HG03066 (cell line): ENCODE measurements around the gene GAS7.
A peak's percentile ranks its signal among the peaks of the same experiment; 100 is the strongest.

Source experiments
- ATAC-seq: cut with Tn5 transposase; IDR thresholded peaks from one replicate; pipeline ENCODE4 v1.9.1; 2021; ENCODE audit warnings: low read depth; ENCODE audit not compliant: unreplicated experiment

The GAS7 gene

GRCh38 chr17:10082795-10083194 lies 115.6 kb downstream of the GAS7 start:
- ATAC-seq = no peak

DNA sequence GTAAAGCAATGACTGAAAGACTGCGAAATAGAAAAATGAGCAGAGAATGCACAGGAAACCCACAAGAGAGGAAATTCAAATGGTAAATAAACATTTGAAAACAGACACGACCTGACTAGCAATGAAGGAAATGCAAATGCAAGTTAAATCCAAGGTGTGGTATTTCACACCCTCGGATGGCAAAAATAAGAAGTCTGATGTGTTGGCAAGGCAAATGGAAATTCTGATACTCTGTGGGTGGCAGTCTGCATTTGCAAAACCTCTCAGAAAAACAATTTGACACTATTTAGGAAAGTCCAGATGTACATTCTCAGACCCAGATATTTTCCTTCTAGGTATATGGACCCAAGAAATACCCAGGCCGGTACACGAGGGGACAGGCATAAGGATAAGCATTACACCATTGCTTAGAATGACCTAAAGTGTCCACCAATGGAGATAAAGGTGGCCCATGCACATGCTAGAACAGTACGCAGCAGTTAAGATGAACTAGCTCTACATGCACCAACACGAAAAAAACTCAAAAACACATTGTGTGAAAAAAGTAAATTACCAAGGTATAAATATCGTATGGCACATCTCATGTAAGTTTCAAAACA lies 116.7 kb downstream of the GAS7 start:
- no peak for ATAC-seq

GRCh38 chr17:10077561-10078299 lies 120.7 kb downstream of the GAS7 start:
- ATAC-seq = no peak

DNA sequence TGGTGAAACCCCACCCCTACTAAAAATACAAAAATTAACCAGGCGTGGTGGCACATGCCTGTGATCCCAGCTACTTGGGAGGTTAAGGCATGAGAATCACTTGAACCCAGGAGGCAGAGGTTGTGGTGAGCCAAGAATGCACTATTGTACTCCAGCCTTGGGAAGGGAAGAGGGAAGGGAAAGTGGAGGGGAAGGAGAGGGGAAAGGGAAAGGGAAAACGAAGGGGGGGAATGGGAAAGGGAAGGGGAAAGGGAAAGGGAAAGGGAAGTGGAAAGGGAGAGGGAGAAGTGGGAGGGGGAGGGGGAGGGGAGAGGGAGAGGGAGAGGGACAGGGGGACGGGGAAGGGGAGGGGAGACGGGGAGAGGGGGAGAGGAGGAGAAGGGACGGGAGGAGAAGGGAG lies 122.5 kb downstream of the GAS7 start:
- ATAC-seq = no peak

DNA sequence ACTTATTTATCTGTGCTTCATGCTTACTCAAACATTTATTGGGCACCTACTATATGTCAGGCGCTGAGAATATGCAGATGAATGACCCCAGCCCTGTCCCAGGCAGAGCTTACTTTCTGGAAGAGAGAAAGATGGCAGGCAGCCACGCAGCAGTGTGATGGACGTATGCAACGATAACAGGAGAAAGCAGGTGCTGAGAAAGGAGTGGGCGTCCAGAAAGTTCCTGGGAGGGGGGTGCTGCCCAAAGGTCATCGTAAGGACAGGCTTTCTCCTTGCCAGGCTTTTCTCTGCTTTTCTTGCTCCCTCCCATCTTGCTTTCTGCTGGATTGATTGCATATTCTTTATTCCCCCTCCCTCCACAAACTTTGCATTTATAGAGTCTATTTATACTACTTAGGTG lies 124.5 kb downstream of the GAS7 start:
- no peak for ATAC-seq

DNA sequence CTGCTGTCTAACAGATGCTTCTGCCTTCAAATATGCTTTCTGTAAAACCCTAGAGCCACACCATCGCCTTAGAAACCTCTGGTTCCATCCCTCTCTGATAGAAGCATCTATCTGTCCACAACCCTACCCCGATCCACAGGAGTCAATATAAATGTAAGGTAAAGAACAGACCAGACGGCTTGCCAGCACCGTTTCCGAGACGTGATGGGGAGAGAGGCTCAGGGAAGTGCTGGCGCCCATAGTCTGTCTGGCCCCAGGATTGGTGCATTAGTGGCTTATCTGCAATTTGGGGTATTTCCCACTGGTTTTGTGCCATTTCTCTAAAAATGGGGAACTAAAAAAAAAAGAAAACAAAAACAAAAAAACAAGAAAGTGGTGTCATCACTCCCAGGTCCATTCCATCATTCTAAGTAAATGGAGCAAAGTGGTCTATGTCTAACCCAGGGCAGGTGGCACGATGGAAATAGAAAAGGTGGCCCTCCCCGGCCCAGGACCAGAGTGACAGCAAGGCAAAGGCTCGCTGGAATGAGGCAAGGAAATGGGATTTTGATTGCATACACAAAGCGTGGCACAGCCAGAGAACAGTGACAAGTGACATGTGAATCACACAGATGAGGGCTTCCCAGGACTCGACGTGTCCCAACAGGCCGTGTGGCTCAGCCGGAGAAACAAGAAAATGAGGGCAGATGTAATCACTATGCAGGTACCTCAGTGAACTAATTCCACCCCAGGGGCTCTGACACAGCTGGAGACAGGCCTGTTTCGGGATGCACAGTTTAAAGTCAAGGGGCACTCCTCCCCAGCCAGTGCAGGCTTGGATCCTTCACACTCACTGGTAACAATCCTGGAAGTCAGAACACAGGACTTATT lies 125.6 kb downstream of the GAS7 start:
- ATAC-seq = no peak

DNA sequence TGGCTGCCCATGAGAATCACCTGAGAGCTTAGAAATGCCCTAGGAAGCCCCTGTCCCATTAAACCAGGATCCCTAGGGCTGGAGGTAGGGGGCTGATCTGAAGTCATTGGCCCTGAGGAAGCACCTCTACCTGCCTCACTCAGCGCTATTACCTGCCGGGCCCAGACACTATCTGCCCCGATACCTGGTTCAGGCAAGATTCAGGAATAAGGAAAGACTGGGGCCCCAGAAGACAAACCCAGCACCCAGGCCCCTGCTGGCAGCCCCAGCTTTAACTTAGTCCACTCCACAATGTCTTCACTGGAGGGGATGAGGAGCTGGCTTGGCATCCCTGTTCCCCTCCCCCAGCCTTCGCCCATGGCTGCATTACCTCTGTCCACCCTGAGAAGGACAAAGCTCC lies 126.3 kb downstream of the GAS7 start:
- ATAC-seq = no peak

DNA sequence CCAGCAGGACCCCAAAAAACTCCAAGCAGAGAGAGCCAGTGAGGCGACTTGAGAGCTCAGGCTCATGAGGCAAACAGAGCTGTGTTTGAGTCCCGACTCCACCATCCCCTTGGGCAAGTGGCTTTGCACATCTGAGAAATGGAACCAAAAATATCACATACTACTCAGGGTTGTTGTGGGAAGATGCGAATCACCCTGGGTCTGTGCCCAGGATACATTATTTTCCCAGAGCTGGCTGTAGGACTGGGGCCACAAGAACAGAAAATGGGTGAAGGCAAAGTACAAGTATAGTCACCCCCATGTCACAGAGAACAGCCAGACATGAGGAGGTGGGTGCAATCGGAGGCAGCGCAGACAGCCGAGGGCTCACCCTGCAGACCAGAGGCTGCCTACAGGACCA lies 127.3 kb downstream of the GAS7 start:
- ATAC-seq = no peak

DNA sequence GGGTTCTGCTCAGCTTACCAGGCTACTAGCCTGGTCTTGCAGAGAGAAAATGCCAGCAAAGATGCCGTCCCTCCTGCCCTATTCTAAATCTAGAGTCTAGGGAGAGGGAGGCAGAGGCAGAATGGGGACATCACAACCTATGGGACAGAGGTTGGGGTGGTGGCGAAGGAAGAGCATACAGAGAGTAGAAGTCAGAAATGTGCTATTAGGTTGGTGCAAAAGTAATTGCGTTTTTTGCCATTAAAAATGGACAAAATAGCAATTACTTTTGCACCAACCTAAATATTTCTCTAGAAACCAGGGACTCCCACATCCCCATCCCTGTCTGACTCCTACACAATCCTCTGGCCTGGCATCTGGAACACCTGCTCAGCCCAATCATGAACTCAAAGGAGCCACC lies 127.7 kb downstream of the GAS7 start:
- no peak for ATAC-seq

DNA sequence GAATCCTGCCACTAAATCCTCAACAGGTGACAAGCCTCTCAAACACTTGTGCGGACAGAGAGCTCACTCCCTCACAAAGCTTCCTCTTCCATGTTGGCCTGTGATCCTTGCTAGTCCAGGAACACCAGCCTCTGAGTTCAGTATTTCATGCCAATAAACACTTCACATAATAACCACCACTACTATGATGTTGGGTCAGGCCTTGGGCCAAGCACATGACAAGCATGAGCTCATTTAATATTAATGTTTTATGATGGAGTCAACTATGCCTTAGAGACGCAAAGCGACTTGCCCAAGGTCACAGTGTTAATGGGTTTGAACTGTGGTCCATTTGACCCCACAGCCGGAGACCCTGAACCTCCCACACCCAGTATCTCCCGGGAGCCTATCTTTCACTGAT lies 129.1 kb downstream of the GAS7 start:
- ATAC-seq = no peak

DNA sequence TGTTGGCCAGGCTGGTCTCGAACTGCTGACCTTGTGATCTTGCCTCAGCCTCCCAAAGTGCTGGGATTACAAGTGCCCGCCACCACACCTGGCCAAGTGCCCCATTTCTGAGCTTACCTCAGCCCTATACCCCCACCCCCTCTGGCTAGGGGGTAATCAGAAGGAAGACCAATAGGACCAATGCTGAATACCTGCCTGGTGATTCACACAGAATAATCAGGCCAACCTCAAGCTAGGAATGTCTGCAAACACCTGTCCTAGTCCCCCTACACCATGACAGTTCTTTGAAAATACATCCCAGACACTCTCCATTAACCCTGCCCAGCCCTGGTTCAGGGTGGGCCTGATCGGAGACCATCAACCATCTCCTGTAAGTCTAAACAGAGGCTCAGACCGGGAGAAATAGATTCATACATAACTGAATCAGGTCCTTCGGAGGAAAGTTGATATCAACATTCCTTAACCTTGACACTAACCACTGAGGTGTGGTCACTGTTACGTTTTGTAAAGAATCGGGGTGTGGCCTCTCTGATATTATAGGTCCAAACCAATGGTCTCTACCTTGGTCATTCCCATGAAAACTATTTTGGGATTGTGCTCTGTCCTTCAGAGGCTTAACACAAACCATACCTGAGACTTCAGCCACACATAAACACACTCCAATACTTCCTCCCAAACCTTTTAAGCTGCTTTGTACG lies 130.8 kb downstream of the GAS7 start:
- ATAC-seq = no peak

- ATAC-seq = no peak
Measured at GRCh38 chr17:10064536-10064935, 133.9 kb downstream of the GAS7 start.

- ATAC-seq = no peak
Measured at GRCh38 chr17:10063730-10064241, 134.6 kb downstream of the GAS7 start.

GRCh38 chr17:10062691-10063385 lies 135.6 kb downstream of the GAS7 start:
- ATAC-seq = no peak

DNA sequence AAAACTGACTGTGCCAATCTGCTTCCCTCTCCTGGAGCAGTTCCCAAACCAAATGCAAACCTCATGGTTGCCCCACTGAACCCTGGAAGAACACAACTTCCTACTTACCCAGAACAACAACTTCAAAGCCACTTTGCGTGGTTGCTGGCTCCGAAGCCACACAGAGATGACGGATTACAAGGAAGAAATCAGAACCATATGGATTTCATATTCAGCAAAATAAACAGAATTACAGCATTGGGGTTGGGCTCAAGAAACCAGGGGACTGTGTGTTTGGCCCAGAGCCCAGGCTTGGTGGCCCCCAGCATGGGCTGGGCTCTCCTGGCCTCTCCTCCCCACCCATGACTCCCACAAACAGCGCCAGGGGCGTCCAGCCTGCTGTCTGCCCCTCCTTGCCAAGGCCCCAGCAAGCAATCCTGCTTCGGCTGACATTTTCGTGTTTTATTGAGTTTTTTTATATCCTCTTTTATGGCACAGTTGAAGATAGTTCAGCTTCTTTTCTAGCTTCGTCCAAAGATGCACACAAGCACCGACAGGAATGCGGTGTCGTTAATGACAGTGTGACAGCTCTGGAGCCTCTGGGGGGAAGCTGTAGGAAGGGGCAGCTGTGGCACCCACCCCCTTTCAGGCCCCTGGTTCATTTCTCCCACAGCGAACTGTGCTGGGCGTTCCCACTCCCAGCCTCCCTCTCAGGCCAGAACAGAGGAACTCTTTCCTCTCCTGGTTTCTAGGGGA lies 137.1 kb downstream of the GAS7 start:
- ATAC-seq = no peak

GRCh38 chr17:10060526-10060925 lies 137.9 kb downstream of the GAS7 start:
- ATAC-seq = no peak

GRCh38 chr17:10059684-10060211 lies 138.7 kb downstream of the GAS7 start:
- peak; percentile 81 for ATAC-seq

- no peak for ATAC-seq
Measured at GRCh38 chr17:10058921-10059683, 139.3 kb downstream of the GAS7 start.
